ENCODE results near the gene CKAP5.

CKAP5 gene

DNA sequence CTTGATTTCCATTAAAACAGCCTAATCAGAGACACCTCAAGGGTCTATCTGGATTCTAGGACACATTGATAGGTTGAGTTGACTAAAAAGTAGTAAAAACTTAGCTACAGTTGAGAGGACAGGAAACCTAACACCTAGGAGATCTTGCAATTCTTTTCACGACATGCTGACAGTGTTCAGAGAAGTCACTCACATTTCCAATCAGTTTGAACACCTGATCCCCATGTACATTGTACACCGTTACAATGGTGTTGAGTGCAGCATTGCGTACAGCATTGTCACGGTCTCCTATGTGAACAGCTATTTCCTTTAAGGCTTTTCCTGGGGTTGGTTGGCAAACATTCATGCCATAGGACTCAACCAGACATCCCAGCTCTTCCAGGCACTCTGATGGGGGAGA is 84.3 kb downstream of the CKAP5 start:
- no peak for DNase-seq

GRCh38 chr11:46760429-46761128 is 85.5 kb downstream of the CKAP5 start:
- DNase-seq: no peak

GRCh38 chr11:46759196-46759595 is 86.9 kb downstream of the CKAP5 start:
- DNase-seq: no peak

GRCh38 chr11:46755962-46756361 is 90.1 kb downstream of the CKAP5 start:
- DNase-seq: no peak

DNA sequence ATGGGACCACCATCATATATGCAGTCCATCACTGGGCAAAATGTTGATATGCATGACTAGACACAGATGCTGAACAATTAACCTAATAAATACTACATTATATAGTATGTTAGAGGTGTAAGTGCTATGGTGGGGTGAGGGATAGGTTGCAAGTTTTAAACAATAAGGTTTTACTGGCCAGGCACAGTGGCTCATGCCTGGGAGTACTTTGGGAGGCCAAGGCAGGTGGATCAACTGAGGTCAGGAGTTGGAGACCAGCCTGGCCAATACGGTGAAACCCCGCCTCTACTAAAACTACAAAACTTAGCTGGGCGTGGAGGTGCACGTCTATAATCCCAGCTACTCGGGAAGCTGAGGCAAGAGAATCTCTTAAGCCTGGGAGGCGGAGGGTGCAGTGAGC is 98.9 kb downstream of the CKAP5 start:
- DNase-seq: no peak

DNA sequence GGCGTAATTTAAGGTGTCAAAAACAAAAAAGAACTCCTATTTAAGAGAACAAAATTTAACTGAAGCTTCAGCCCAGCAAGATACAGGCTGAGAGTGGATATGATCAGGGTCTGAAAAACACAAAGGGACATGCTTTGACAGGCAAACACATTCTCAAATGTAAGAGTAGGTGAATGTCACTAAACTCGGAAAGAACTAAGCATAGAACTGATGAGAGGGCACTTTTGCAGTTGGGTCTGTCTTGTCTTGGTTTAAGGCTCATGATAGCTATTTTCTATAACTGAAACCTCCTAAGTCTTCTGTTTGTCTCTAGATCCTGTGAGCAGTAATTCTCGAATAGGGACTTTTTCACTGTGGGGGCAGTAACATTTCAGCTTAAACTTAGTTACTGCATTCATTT is 100.1 kb downstream of the CKAP5 start:
- DNase-seq: no peak

GRCh38 chr11:46745328-46745727 is 100.8 kb downstream of the CKAP5 start:
- DNase-seq: no peak

DNA sequence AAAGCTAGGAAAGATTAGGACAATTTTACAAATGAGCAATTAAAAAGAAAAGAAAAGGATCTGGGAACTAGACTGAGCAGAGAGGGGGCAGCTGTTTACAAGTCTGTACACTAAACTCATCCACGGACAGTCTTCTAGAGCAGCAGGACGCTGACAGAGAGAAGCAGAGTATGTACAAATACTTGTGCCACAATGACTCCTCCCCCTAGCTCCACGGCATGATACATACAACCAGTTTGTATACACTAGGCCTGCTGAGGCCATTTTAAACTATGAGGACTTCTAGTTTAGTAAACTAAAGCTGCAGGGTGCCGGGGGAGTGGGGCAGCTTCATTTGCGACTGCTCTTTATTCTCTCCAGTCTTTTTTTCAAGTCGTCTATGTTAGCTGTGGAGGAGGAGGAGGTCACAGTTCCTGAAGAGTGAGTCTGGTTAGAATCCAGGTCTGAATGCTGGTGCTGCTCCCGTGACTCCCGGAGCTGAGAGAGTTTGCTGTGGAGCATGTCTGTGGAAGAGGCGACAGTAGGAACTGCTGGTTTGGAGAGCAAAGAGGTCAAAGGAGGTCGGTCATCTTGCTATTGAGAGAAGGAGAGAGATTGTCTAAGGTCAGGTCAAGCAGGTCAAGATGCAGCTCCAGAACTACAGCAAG is 102.3 kb downstream of the CKAP5 start:
- no peak for DNase-seq

DNA sequence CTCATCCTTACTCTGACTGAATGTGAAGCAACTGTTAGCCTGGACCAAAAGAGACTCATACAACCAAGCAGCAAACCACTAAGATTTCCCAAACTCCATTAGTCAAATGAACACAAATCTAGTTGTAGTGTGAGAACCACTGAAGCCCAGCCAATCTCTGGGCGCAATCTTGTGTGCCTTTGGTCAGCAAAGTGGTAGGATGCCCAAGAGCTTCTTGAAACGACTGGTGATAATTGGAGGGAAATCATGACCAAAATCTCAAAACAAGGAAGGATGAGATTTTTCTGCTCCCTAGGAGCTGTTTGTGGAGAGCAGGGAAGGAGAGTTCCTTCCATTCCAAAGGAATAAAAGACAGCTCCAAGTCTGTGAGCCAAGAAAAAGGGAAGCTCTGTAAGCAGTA is 103.0 kb downstream of the CKAP5 start:
- DNase-seq: no peak

GRCh38 chr11:46741600-46742484 is 104.2 kb downstream of the CKAP5 start:
- DNase-seq: no peak

DNA sequence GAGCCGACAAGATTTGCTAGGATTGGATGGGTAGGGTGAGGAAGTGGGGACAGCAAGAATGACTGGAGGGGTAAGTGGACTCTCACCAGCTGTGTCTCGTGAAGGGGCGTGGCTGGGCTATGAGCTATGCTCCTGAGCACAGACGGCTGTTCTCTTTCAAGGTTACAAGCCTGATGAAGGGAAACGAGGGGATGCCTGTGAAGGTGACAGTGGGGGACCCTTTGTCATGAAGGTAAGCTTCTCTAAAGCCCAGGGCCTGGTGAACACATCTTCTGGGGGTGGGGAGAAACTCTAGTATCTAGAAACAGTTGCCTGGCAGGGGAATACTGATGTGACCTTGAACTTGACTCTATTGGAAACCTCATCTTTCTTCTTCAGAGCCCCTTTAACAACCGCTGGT is 107.2 kb downstream of the CKAP5 start:
- no peak for DNase-seq

GRCh38 chr11:46737699-46738098 is 108.4 kb downstream of the CKAP5 start:
- DNase-seq: no peak

GRCh38 chr11:46736615-46737014 is 109.5 kb downstream of the CKAP5 start:
- DNase-seq: no peak

DNA sequence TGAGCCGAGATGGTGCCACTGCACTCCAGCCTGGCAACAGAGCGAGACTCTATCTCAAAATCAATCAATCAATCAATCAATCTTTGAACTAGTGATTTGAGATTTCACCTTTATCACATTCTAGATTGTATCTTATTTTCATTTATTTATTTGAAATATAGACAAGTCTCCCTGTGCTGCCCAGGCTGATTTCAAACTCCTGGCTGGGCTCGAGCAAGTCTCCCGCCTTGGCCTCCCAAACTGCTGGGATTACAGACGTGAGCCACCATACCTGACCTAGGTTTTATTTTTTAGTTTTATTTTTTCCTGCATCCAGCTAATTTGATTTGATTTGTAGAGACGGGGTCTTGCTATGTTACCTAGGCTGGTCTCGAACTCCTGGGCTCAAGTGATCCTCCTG is 109.9 kb downstream of the CKAP5 start:
- no peak for DNase-seq

- DNase-seq: no peak
Measured at GRCh38 chr11:46733234-46733633, 112.8 kb downstream of the CKAP5 start.

DNA sequence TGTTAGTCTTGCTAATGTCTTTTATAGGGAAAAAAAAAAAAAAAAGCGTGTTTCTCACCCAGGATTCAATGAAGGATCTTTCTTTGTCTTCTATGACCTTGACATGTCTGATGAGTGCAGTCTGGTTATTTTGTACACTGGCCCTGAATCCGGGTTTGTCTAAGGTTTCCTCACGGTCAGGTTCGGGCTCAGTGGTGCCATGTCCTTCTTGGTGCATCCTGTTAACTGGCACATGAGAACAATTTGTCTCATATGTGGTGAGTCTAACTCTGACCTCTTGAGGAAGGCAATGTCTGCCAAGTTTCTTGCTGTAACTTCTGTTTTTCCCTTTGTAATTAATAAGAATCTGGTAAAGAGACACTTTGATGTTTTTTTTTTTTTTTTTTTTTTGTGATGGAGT is 114.5 kb downstream of the CKAP5 start:
- no peak for DNase-seq

GRCh38 chr11:46729110-46730027 is 116.7 kb downstream of the CKAP5 start:
- no peak for DNase-seq

DNA sequence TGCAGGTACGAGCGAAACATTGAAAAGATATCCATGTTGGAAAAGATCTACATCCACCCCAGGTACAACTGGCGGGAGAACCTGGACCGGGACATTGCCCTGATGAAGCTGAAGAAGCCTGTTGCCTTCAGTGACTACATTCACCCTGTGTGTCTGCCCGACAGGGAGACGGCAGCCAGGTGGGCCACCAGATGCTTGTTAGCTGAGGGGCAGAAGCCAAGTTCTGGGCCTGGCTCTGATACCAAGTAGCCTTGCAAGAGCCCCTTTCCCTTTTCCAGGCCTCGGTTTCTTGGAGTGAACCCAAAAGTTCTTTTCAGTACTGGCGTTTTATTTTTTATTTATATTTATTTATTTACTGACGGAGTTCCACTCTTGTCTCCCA is 117.4 kb downstream of the CKAP5 start:
- DNase-seq: no peak

- DNase-seq: no peak
Measured at GRCh38 chr11:46727952-46728658, 118.0 kb downstream of the CKAP5 start.

DNA sequence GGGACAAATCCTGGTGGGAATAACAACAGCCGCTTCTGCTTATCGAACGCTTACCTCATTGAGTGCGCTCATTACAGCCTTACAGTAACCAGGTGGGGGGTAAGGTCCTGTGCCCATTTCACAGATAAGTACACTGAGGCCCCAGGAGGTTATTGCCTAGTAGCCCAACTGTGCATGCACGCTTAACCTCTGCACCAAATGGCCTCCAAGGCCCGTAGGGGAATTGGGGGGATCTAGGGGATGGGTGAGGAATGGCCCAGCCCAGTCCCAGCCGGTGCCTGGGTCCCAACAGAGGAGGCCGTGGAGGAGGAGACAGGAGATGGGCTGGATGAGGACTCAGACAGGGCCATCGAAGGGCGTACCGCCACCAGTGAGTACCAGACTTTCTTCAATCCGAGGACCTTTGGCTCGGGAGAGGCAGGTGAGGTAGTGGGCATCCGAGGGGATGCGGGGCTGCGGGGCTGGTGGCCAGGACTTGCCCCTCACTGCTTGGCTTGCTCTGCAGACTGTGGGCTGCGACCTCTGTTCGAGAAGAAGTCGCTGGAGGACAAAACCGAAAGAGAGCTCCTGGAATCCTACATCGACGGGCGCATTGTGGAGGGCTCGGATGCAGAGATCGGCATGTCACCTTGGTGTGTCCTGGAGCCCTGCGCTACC is 119.7 kb downstream of the CKAP5 start:
- no peak for DNase-seq

DNA sequence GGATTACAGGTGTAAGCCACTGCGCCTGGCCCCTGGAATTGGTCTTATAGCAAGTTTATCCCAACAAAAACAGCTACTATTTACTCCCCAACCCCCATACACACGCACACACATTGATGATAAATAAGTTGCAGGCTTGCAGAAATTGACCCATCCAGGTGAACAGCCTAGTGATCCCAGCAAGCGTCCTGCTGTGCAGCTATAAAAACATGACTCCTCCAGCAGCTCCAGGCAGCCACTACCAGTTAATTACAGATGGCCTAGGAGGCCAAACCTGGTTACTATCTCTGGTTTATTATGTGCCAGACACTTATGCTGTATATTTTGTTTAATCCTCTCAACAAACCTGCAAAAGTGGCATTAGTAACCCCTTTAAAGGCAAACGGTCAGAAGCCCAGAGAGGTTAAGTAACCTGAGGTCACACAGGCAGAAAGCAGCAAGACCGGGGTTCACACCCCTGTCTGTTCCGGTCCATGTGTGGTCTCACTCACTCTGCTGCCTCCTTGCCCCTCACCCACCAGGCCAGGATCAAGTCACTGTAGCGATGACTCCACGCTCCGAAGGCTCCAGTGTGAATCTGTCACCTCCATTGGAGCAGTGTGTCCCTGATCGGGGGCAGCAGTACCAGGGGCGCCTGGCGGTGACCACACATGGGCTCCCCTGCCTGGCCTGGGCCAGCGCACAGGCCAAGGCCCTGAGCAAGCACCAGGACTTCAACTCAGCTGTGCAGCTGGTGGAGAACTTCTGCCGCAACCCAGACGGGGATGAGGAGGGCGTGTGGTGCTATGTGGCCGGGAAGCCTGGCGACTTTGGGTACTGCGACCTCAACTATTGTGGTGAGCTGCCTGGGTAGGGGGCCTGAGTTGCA is 120.5 kb downstream of the CKAP5 start:
- no peak for DNase-seq
